ENCODE data around the gene MAP4K2. TPM values are rescaled to one million over a fixed set of nuclear protein-coding genes. Genes with fewer than 3 reads are reported as not detected.

MAP4K2 gene
- total and polyA plus RNA-seq, 8 donors = 6.1 to 24.0 (median 7.7) TPM

- peak overlapping the region in 3 of 4 donors; percentile 21 to 57 (median 26) for H3K27ac ChIP-seq
- intact Hi-C loops (cut with DNase I) = no loop called here
- FAIRE-seq (no peak), ATAC-seq (peak in 3 of 4 donors; percentile 5 to 8 (median 8)), DNase-seq (peak in 3 of 6 donors; percentile 63 to 87 (median 71))
- H3K27me3 ChIP-seq = peaks cover 0 to 16% (median 3%) of the 10 kb centered on the region in 4 donors
- no peaks in the 10 kb centered on the region for H3K36me3 ChIP-seq
- TF ChIP-seq CTCF (IDR thresholded peaks at IDR 0.05) = no peak
- peaks cover 9 to 30% (median 26%) of the 10 kb centered on the region in 3 donors for H3K4me1 ChIP-seq
- WGBS, 2 donors = 2 to 3% methylated on average over 20 of the region's 20 CpGs
- no peaks in the 10 kb centered on the region for H3K9me3 ChIP-seq
- H3K4me3 ChIP-seq = peak overlapping the region in 3 of 4 donors; percentile 14 to 61 (median 32)
Observed at GRCh38 chr11:64745189-64745520, 57.9 kb downstream of the MAP4K2 start.

- ATAC-seq (no peak), FAIRE-seq (no peak), DNase-seq (peak in 1 of 6 donors; percentile 49)
- intact Hi-C loops (cut with DNase I) = no loop called here
- Histone ChIP-seq H3K4me3 (peak overlapping the region in 3 of 4 donors; percentile 14 to 61 (median 32)), H3K27ac (peak overlapping the region in 2 of 4 donors; percentile 4 to 21), H3K4me1 (peaks cover 9 to 30% (median 26%) of the 10 kb centered on the region in 3 donors), H3K27me3 (peaks cover 0 to 16% (median 3%) of the 10 kb centered on the region in 4 donors), H3K9me3 (no peaks in the 10 kb centered on the region), H3K36me3 (no peaks in the 10 kb centered on the region)
- TF ChIP-seq CTCF (IDR thresholded peaks at IDR 0.05) = no peak
- 1 to 3% methylated on average over 29 to 84 of the region's 89 CpGs for WGBS, 2 donors
Observed at GRCh38 chr11:64744544-64745188, 58.3 kb downstream of the MAP4K2 start.

- 2 to 4% methylated on average over 52 to 57 of the region's 57 CpGs for WGBS, 2 donors
- no peaks in the 10 kb centered on the region for H3K36me3 ChIP-seq
- ATAC-seq = peak; percentile 44 to 69 (median 61)
- H3K4me3 ChIP-seq = peak within 1 kb of the TSS in 3 of 4 donors; percentile 25 to 61 (median 32)
- H3K4me1 ChIP-seq = peaks cover 9 to 30% (median 26%) of the 10 kb centered on the region in 3 donors
- TF ChIP-seq CTCF (IDR thresholded peaks at IDR 0.05) = peak in 1 of 4 donors; percentile 37
- intact Hi-C loops (cut with DNase I) = no loop called here
- H3K27ac ChIP-seq = peak within 1 kb of the TSS in 2 of 4 donors; percentile 18 to 33
- no peak for FAIRE-seq
- DNase-seq = peak in 5 of 6 donors; percentile 59 to 89 (median 75)
- H3K27me3 ChIP-seq = peaks cover 0 to 16% (median 3%) of the 10 kb centered on the region in 4 donors
- H3K9me3 ChIP-seq = no peaks in the 10 kb centered on the region
Observed at GRCh38 chr11:64743591-64744543, 59.1 kb downstream of the MAP4K2 start, which contains the start of gene RASGRP2. Gene RASGRP2 (minus strand): TSS chr11:64744142. CDS start chr11:64742866, 1,276 bp downstream.

GRCh38 chr11:64742889-64743590, 60.0 kb downstream of the MAP4K2 start:
- DNase-seq (peak; percentile 56 to 94 (median 77)), ATAC-seq (peak; percentile 79 to 86 (median 84)), FAIRE-seq (no peak)
- Histone ChIP-seq H3K36me3 (no peaks in the 10 kb centered on the region), H3K27me3 (peaks cover 0 to 16% (median 3%) of the 10 kb centered on the region in 4 donors), H3K4me3 (peak overlapping the region; percentile 25 to 61 (median 29)), H3K9me3 (no peaks in the 10 kb centered on the region), H3K4me1 (peaks cover 9 to 30% (median 26%) of the 10 kb centered on the region in 3 donors), H3K27ac (peak overlapping the region in 2 of 4 donors; percentile 18 to 33)
- peak; percentile 83 to 92 (median 90) for TF ChIP-seq CTCF (IDR thresholded peaks at IDR 0.05)
- intact Hi-C loops (cut with DNase I) = no loop called here
- WGBS, 2 donors = 1% methylated on average over 53 to 58 of the region's 58 CpGs

Measured in pancreas (tissue), 10 donors.